ENCODE data around the gene KCNT2. TPM values are rescaled to one million over a fixed set of nuclear protein-coding genes. Genes with fewer than 3 reads are reported as not detected.
A peak's percentile ranks its signal among the peaks of the same experiment; 100 is the strongest.

KCNT2 gene
- total RNA-seq, 6 donors from 2014 or later = 2.7 to 9.9 (median 5.9) TPM

GRCh38 chr1:196454792-196455191 lies 153.4 kb downstream of the KCNT2 start:
- 94 to 95% methylated on average over 2 of the region's 2 CpGs for WGBS, 2 donors
- Histone ChIP-seq H3K9me3 (no peaks in the 10 kb centered on the region), H3K27ac (no peak overlapping the region), H3K4me1 (no peaks in the 10 kb centered on the region), H3K36me3 (no peaks in the 10 kb centered on the region), H3K4me3 (no peak overlapping the region), H3K27me3 (no peaks in the 10 kb centered on the region)
- no peak for DNase-seq
- no peak for ATAC-seq (ENCODE audit: low FRiP score in 2 of 2)
- TF ChIP-seq POLR2A (IDR thresholded peaks at IDR 0.05) (no peak), POLR2AphosphoS5 (IDR thresholded peaks at IDR 0.05) (no peak)

DNA sequence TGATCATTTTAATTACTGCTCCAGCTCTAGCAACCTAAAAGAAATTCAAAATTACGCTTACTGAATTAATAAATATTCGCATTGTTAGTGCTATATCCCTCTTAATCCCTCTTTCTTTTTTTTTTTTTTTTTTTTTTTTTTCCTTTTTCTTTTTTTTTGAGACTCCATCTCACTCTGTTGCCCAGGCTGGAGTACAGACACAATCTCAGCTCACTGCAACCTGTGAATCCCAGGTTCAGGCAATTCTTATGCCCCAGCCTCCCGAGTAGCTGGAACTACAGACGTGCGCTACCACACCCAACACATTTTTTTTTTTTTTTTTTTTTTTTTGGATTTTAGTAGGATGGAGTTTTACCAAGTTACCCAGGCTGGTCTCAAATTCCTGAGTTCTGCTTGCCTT lies 157.1 kb downstream of the KCNT2 start:
- TF ChIP-seq, protein P1, sequence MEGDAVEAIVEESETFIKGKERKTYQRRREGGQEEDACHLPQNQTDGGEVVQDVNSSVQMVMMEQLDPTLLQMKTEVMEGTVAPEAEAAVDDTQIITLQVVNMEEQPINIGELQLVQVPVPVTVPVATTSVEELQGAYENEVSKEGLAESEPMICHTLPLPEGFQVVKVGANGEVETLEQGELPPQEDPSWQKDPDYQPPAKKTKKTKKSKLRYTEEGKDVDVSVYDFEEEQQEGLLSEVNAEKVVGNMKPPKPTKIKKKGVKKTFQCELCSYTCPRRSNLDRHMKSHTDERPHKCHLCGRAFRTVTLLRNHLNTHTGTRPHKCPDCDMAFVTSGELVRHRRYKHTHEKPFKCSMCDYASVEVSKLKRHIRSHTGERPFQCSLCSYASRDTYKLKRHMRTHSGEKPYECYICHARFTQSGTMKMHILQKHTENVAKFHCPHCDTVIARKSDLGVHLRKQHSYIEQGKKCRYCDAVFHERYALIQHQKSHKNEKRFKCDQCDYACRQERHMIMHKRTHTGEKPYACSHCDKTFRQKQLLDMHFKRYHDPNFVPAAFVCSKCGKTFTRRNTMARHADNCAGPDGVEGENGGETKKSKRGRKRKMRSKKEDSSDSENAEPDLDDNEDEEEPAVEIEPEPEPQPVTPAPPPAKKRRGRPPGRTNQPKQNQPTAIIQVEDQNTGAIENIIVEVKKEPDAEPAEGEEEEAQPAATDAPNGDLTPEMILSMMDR (IDR thresholded peaks at IDR 0.05) = no peak
- TF ChIP-seq EP300 (IDR thresholded peaks at IDR 0.05) (no peak), POLR2A (IDR thresholded peaks at IDR 0.05) (no peak), POLR2AphosphoS5 (IDR thresholded peaks at IDR 0.05) (no peak)
- Histone ChIP-seq H3K4me3 (no peak overlapping the region), H3K36me3 (no peaks in the 10 kb centered on the region), H3K27me3 (no peaks in the 10 kb centered on the region), H3K27ac (no peak overlapping the region), H3K4me1 (no peaks in the 10 kb centered on the region), H3K9me3 (no peaks in the 10 kb centered on the region)
- DNase-seq (no peak), ATAC-seq (ENCODE audit: low FRiP score in 2 of 2) (no peak)
- WGBS, 2 donors = 93 to 94% methylated on average over 5 of the region's 5 CpGs

GRCh38 chr1:196450143-196451095 lies 157.8 kb downstream of the KCNT2 start:
- WGBS, 2 donors = 54 to 61% methylated on average over 4 of the region's 4 CpGs
- no peak for DNase-seq
- H3K4me1 ChIP-seq = no peaks in the 10 kb centered on the region
- peak in 1 of 2 donors; percentile 23 for ATAC-seq (ENCODE audit: low FRiP score in 2 of 2)
- no peaks in the 10 kb centered on the region for H3K36me3 ChIP-seq
- TF ChIP-seq POLR2AphosphoS5 (IDR thresholded peaks at IDR 0.05) = no peak
- TF ChIP-seq, protein P1 (IDR thresholded peaks at IDR 0.05) = no peak
- no peak for TF ChIP-seq EP300 (IDR thresholded peaks at IDR 0.05)
- TF ChIP-seq POLR2A (IDR thresholded peaks at IDR 0.05) = no peak
- H3K4me3 ChIP-seq = no peak overlapping the region
- H3K9me3 ChIP-seq = no peaks in the 10 kb centered on the region
- H3K27me3 ChIP-seq = no peaks in the 10 kb centered on the region
- H3K27ac ChIP-seq = no peak overlapping the region

DNA sequence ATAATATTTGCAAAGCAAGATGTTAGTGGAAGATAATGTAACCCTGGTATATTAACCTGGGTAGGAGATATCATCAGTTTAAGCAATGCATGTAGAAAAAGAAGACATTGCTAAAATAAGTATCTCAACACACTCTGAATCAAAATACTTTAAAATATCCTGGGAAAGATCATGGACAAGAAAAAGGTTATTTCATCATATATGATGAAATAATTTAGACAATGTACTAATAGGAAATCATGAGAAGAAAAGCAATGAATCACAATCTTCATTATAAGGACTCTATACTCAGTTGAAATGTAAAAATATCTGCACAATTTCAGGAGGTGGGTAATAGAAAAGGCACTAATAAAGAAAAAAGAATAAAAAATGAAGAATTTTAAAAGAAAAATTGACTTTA lies 158.8 kb downstream of the KCNT2 start:
- DNase-seq (no peak), ATAC-seq (ENCODE audit: low FRiP score in 2 of 2) (no peak)
- Histone ChIP-seq H3K4me1 (no peaks in the 10 kb centered on the region), H3K27ac (no peak overlapping the region), H3K4me3 (no peak overlapping the region), H3K27me3 (no peaks in the 10 kb centered on the region), H3K36me3 (no peaks in the 10 kb centered on the region), H3K9me3 (no peaks in the 10 kb centered on the region)
- TF ChIP-seq, protein P1 (IDR thresholded peaks at IDR 0.05) = no peak
- TF ChIP-seq EP300 (IDR thresholded peaks at IDR 0.05) (no peak), POLR2AphosphoS5 (IDR thresholded peaks at IDR 0.05) (no peak), POLR2A (IDR thresholded peaks at IDR 0.05) (no peak)

GRCh38 chr1:196445775-196446174 lies 162.5 kb downstream of the KCNT2 start:
- Histone ChIP-seq H3K9me3 (no peaks in the 10 kb centered on the region), H3K27ac (no peak overlapping the region), H3K4me1 (no peaks in the 10 kb centered on the region), H3K27me3 (no peaks in the 10 kb centered on the region), H3K36me3 (no peaks in the 10 kb centered on the region), H3K4me3 (no peak overlapping the region)
- TF ChIP-seq POLR2AphosphoS5 (IDR thresholded peaks at IDR 0.05) = no peak
- TF ChIP-seq EP300 (IDR thresholded peaks at IDR 0.05) = no peak
- TF ChIP-seq, protein P1 (IDR thresholded peaks at IDR 0.05) = no peak
- TF ChIP-seq POLR2A (IDR thresholded peaks at IDR 0.05) = no peak
- no peak for ATAC-seq (ENCODE audit: low FRiP score in 2 of 2)
- no peak for DNase-seq
- WGBS, 2 donors = 92 to 100% methylated on average over 1 of the region's 1 CpG
